GM12874 (cell line): ENCODE data around the gene RBMS1.

Source experiments
- TF ChIP-seq, protein P1 (sequence below): IDR thresholded peaks from 2 replicates; pipeline ENCODE4 v1.5.1; 2011; ENCODE audit warnings: low read depth, mild to moderate bottlenecking, control low read depth, low read length, moderate library complexity; ENCODE audit not compliant: insufficient read depth

The RBMS1 gene

DNA sequence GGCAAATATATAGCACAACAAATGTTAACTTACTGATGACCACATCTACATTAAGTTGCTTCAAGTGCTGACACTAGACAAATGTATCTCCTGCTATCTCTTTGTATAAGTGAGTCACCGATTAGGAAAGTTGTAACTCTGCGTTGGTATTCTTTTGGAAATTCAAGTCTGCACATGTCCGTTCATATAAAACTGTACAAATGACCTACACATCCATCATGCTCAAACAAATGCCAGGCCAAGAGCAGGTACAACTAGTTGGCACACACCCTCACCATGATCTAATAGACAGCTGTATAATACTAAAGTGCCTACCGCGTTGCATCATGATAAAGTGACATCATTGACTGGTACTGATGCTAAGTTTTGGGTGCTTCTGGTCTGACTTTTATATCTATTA is 141.1 kb downstream of the RBMS1 start:
- TF ChIP-seq, protein P1, sequence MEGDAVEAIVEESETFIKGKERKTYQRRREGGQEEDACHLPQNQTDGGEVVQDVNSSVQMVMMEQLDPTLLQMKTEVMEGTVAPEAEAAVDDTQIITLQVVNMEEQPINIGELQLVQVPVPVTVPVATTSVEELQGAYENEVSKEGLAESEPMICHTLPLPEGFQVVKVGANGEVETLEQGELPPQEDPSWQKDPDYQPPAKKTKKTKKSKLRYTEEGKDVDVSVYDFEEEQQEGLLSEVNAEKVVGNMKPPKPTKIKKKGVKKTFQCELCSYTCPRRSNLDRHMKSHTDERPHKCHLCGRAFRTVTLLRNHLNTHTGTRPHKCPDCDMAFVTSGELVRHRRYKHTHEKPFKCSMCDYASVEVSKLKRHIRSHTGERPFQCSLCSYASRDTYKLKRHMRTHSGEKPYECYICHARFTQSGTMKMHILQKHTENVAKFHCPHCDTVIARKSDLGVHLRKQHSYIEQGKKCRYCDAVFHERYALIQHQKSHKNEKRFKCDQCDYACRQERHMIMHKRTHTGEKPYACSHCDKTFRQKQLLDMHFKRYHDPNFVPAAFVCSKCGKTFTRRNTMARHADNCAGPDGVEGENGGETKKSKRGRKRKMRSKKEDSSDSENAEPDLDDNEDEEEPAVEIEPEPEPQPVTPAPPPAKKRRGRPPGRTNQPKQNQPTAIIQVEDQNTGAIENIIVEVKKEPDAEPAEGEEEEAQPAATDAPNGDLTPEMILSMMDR, result no peak

DNA sequence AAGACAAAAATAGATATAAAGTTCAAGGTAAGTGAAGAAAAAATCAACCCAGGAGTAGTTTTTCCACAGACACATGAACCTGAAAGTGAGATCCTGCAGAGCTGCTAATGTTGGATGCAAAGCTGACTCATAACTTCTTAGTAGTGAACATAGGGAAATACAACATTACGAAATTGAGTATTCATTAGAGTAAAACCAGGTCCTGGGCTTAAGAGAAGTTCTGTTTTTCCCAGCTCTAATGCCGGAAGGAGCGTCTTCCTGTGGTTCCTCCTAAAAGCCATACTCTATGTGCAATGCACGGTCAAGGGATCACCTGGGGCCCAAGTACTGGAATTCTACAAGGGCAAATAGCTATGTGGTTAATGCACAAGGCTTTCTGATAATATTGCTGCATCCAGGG is 141.7 kb downstream of the RBMS1 start:
- TF ChIP-seq, protein P1, result no peak

DNA sequence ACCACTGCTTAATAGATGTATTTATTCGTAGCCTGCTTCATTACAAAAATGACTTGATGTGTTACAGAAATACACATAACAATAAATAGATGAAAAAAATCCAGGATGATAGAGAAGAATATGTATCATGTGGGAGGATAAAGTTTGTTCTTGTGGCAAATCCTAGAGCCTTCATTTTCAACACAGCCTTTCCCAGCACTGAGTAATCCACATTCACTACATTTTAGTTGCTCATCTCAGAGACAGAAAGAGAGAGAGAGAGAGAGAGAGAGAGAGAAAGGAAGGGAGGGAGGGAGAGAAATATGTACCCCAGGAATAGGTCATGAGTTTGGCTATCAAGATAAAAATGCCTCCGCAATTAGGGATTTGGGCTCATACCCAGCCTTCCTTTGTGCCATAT is 144.3 kb downstream of the RBMS1 start:
- TF ChIP-seq, protein P1, result no peak

DNA sequence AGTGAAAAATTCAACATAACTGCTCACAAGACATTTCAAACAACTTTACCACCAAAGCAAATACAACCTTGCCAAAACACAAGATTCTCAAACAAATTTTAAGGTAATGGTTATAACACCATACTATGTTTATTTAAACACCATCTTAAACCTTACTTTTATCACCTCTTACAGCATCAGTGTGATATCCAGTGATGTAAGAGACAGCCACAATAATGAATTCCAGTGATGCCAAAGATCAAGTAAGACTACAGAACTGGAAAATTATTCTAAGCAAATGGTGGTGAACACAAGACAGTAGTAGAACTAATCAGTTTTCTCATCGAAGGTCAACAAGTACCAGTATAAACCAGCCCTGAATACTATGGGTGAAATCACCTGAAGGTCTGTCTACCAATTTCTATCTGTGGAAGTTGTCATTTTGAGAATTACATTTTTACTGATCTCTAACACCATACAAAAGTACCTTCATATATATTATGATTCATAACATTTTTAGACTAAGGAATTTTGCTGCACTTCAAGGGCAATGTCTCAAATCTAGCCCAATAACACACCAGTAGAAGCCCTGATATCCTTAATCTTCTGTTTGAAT is 146.2 kb downstream of the RBMS1 start:
- TF ChIP-seq, protein P1, result no peak

DNA sequence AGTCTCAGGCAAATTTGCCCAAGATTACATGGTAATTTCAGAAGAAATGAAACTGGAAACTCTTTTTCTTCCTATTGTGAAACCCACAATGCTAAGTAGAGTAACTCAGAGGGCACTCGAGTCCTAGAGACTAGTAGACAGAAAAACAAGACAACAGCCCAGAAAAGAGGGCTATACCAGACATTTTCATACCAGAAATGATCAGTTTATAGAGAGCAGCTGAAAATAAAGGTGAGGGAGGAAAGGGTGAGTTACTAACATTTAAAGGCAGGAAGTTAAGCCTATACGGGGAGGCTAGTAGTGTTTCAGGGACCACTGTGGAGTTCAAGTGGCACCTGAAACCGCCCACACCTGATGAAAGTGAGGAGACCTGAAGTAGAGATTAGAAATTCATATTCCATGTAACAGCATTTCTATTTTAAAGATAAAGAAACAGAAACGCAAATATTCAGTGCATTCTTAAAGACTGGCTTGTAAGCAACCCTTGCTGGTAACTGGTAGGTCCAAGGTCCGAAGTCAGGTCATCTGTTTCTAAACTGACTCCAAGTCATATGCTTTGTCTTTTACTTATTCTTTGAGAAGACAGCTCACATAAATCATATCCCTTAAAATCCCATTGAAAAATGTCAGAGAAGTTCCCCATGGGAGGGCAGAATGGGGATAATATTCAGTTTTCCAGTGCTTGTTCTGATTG is 148.4 kb downstream of the RBMS1 start:
- TF ChIP-seq, protein P1, result no peak

DNA sequence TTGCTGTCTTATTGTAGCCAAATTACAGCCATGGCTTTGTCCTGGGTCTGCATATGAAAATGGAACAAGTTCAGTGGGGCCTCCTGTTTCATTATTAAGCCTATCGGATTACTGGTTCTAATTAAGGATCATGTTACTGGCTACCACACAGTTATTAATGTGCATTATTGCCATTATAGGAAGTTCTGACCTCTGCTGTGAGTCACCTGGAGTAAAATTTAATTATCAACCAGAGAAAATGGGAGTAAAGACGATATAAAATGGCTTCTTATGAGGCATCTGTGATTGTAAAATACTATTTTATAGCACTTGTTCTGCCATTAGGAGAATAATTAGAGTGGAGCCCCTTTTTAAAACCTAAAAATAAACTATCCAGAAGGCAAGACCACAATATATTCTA is 150.2 kb downstream of the RBMS1 start:
- TF ChIP-seq, protein P1, result no peak

- TF ChIP-seq, protein P1, result no peak
Measured at GRCh38 chr2:160339726-160340125, 153.9 kb downstream of the RBMS1 start.
